GM10248 (cell line): ENCODE measurements around the gene TREM1.

Experiments
- CTCF ChIA-PET: fragments of 300-600 bp; sonication (Branson Sonifier 250); formaldehyde crosslinking; extraction: SDS; loops from one replicate; lab custom pipeline; 2021; ENCODE audit warnings: antibody characterized with exemption; lab: Yijun Ruan, JAX
- POLR2A ChIA-PET: fragments of 350-650 bp; sonication (Branson Sonifier 250); formaldehyde crosslinking; extraction: SDS; loops from one replicate; lab custom pipeline; 2020; ENCODE audit warnings: antibody characterized with exemption; lab: Yijun Ruan, JAX
- DNase-seq: peaks from one replicate; pipeline ENCODE4 v3.0.0; 2012; ENCODE audit errors: extremely low spot score
- CTCF ChIP-seq: IDR thresholded peaks from 2 replicates; pipeline ENCODE4 v1.5.1; 2012; ENCODE audit warnings: mild to moderate bottlenecking, low read depth; ENCODE audit errors: extremely low read depth, missing control alignments, control extremely low read depth

TREM1 gene

DNA sequence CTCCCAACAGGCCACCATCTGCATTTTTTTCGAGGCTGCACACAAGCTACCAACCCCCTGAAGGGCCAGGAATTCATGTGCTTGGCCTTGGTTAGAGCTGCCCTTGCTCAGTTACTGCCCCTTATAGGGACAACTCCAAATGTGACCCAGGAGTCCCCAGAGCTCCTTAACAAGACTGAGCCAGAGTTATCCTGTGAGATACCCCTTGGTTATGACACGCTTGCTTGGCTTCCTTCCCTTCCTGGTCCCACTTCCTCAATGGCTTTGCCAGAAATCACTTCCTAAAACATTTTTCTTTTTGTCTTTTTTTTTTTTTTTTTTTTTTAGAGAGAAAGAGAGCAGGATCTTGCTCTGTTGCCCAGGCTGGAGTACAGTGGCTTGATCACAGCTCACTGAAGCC is 8.9 kb downstream of the TREM1 start:
- DNase-seq = no peak
- TF ChIP-seq CTCF = no peak
- ChIA-PET POLR2A (no interaction called here), CTCF (interaction anchor here (0.7 to 5.1 kb wide), 15 partner anchors 9 to 97 kb away, joined by 3 to 31 read pairs (median 4); partner anchors contain the start of gene TREML4)

DNA sequence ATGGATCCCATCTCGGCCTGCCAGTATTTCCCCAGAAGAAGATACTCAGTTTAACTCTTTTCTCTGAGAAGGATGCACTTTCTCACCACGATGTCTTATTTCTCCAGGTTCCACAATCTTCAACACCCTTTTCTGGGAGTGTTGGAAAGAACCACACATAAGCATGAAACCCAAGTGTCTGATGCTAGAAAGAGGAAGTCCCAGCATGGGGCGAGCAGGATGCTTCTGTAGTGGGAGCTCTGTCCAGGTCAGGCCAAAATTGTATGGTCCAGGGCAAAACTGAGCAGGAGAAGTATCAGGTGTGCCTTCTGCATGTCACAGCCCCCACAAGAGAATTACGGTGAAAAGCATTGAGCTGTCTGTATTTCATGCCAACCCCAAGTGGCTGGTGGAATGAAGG is 11.0 kb downstream of the TREM1 start:
- DNase-seq = no peak
- no peak for TF ChIP-seq CTCF
- ChIA-PET POLR2A (no interaction called here), CTCF (interaction anchor here (1.8 to 5.1 kb wide), 2 partner anchors 32 to 43 kb away, joined by 4 to 31 read pairs; no protein-coding TSS in a partner anchor)

DNA sequence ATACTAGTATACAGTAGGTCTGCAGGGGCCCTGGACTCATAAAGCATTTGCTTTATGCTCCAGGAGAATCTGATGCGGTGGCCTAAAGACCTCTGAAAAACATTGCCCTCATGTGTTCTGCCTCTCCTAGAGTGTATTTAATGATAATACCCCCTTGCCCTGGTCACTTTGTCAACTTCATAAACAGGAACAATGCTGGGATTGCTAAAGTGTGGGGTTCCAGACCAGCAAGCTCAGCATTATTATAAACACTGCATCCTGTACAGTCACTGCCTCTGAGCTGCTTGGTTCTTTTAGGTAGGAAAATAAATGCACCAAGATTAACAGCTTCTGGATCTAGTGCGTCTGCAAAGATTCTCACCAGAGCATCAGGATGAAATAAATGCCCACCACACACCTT is 12.2 kb downstream of the TREM1 start:
- ChIA-PET CTCF (interaction anchor here (1.1 to 5.1 kb wide), 4 partner anchors 11 to 64 kb away, joined by 3 to 31 read pairs (median 4); no protein-coding TSS in a partner anchor), POLR2A (no interaction called here)
- DNase-seq = no peak
- TF ChIP-seq CTCF = no peak

- DNase-seq = no peak
- no peak for TF ChIP-seq CTCF
- POLR2A ChIA-PET = no interaction called here
- CTCF ChIA-PET = interaction anchor here (1.1 to 1.9 kb wide), 3 partner anchors 12 to 65 kb away, joined by 3 to 4 read pairs (median 4); no protein-coding TSS in a partner anchor
Observed at GRCh38 chr6:41273714-41274113, 12.8 kb downstream of the TREM1 start.

DNA sequence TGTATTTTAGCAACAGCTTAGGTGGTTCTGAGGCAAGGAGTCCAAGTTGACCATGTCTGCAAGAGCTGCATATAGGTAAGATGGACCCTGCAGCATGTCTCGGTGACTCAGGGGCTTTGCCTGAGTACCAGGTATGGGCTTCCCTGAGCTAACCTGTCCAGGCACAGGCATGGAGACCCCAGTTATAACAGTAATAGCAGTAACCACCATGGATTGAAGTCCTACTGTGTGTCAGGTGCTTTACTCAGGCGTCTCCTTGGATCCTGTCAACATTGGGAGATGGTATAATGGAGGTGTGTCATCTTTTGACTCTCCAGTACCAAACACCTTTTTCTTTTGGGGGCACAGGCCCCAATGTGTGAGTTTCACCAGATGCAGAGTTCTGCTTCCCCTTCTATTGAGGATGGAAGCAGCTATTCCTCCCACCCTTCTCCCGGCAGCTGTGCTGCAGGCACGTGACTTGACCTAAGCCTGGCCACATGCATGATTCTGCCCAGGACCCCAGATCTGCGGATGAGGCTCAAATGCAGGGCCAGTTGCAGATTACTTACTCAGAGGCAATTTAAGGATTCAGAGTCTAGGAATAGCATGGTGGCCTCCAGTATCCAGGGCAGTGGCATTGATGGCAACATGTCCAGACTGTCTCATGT is 13.8 kb downstream of the TREM1 start:
- DNase-seq = no peak
- ChIA-PET POLR2A (no interaction called here), CTCF (interaction anchor here (1.1 to 1.9 kb wide), 2 partner anchors 13 to 96 kb away, joined by 3 to 4 read pairs; no protein-coding TSS in a partner anchor)
- TF ChIP-seq CTCF = no peak

DNA sequence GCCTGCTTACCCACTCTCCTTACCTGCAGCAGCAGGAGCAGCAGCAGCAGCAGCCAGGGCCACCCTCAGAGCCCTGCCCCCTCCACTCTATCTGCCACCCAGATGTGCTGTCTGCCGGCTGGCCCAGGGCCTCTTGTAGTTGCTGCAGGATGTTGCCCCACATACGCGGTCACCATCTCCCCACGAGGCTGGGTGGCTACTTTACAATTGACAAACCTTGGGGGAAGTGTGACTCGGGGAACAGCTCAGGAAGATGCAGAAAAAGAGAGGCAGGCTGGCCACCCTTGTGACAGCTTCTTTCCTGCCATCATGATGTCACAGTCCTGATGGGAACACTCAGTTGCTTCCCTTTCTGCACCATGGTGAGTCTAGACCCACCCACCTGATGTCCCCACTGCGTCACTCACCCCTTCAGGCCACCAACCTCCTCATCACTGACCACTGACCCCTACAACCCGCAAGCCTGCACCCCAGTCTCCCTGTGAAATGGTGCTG is 14.5 kb downstream of the TREM1 start:
- CTCF ChIA-PET = no interaction called here
- no peak for TF ChIP-seq CTCF
- DNase-seq = no peak
- POLR2A ChIA-PET = no interaction called here
